ENCODE data around the gene ZNF236.

The ZNF236 gene

DNA sequence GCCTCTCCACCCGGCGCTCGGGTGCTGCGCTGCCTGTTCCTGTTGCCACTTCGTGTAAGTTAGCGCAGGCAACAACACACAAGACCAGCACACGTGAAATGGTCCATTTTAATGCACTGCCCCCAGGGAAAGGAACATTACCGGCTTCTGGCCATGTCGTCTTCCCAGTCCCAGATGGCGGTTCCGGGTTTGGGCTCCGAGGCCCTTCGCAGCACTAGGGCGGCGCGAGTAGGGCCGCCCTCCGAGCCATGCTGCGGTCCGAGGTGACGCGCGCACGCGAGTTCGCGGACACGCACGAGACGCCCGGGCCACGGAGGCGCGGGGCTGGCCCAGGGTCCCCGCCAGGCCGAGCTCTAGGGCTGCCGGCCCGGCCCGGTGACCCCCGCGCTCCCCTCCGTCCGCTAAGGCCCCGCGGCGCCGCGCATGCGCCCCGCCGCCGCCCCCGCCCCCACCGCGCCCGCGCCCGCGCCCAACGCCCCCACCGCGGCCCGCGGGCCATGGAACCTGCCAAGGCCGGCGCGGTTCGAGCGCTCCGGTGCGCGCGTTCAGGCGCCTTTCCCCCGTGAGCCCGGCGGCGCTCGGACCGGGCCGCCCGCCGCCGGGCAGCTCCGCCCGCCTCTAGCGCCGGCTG, 367 bp upstream of the ZNF236 start:
- DNase-seq: peak; percentile 16

DNA sequence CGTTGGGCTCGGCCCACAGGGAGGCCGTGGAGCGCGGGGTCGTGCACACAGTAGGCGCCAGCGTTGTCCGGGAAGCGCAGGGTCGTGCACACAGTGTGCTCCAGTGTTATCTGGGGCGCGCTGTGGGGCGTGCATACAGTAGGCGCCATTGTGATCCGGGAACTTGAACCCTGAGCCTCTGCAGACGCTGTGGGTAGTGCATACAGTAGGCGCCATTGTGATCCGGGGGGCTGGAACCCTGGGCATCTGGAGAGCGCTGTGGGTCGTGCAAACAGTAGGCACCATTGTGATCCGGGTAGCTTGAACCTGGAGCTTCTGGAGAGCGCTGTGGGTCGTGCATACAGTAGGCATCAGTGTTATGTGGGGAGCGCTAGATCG, 793 bp downstream of the ZNF236 start:
- no peak for DNase-seq

DNA sequence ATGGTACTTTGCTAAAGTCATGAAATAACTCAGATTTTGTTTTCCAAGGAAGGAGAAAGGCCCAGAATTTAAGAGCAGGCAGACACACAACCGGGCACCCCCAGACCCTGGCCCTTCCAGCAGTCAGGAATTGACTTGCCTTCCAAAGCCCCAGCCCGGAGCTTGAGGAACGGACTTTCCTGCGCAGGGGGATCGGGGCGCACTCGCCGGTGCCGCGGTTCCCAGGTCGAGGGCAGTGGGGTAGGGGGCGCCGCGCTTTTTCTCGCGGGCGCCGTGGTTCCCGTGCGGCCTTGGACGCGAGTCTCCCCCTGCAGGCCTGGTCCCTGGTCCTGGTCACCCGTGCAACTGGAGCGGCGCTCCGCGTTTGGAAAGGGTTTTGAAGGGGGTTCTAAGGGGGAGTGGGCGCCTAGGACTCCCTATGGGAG, 1.2 kb downstream of the ZNF236 start:
- DNase-seq: no peak

DNA sequence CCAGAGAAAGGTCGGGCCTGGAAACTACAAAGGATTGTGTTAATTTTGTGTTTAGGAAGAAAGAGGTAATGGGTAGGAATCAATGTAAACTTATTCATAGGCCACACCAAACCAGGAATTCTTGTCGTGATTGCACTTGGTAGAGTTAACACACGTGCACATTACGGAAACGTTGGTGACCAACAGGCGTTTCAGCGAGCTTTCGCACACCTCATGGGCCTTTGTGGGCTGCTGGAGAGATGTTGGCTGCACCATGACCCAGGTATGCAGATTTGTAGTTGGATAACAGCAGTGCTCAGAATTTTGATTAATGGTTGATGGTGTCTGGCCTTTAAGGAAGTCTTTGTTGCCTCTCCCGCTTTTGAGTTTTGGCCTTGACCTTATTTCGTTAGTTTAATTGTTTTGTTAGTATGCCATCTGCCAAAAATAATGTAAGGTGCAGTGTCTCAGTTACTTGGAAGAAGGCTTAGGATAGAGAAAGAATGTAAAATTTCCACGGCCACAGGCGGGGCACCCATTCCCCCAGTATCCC, 1.9 kb downstream of the ZNF236 start:
- no peak for DNase-seq

DNA sequence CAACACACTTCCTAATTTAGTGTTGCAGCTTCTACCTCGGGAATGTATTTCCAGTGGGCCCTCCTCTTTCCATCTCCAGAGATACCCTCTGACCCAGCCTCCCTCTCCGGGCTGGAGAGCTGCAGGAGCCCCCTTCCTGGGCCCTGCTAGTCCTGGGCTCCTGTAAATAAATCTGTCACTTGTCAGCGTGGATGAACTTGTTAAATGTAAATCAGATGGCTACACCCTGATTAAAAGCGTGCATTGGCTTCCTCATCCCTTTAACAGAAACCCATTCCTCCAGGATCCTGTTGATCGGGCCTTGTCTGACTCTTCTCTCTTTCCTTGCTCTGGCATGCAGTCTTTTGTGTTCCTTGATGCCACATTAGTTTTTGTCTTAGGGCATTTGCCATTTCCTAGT, 2.4 kb downstream of the ZNF236 start:
- DNase-seq: no peak

DNA sequence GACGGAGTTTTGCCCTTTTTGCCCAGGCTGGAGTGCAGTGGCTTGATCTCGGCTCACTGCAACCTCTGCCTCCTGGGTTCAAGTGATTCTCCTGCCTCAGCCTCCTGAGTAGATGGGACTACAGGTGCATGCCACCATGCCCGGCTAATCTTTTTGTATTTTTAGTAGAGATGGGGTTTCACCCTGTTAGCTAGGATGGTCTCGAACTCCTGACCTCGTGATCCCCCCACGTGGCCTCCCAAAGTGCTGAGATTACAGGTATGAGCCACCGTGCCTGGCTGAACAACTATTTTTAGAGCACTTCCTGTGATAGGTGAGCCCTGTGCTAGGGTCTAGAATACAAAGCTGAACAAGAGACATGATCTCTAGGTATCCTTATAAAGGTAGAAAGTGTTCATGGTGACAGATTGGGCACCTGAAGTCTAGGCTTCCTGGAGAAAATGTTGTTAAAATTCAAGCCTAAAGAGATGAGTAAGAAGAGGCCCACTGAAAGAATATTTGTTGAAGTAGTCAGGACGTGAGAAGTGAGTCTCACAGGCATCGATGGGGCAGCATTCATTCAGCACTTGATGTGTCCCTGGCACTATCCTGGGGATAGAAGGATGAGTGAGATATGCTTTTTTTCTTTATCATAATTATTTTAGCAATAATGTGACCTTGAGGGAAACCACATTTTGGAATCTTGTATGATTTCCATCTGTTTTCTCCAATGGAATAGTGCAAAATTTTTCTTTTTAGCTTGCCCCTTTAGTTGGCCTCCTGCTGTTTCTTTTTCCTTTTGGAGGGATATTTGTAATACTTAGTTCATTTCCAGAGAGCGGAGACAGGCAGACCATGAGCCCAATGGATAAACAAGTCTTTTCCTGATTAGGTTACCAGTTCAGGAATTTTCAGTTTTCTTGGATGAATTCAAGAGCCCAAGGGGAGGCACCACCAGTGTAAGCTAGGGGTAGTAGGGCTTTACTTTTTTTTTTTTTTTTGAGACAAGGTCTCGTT, 5.1 kb downstream of the ZNF236 start:
- DNase-seq: no peak

DNA sequence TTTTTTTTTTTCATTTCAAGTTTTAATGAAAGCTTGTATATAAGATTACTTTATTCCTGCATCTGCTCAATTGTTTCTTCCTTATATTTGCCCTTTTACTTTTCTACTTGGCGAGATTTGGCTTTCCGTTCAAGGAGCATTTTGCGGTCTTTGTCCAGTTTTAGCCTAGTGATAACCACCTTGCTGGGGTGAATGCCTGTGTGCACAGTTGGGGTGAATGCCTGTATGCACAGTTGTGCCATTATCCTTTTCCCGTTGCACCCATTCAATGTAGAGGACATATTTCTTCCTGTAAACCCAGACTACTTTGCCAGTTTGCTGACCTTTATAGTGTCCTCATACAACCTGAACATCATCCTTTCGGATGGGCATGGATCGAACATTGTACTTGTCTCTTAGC, 12.0 kb downstream of the ZNF236 start:
- DNase-seq: no peak

DNA sequence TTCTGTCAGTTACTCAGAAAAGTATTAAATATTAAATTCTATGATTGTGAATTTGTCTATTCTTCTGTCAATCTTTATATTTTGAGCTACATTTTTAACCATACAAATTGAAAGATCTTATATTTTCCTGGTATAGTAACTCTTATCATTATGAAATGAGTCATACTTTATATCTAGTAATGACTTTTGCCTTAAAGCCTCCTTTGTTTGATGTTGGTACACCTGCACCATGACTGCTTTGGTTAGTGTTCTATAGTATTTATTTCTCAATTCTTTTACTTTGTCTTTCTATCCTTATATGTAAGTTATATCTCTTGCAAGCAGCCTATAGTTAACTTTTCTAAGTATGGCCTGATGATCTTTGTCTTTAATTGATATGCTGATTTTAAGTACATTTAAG, 13.0 kb downstream of the ZNF236 start:
- no peak for DNase-seq

DNA sequence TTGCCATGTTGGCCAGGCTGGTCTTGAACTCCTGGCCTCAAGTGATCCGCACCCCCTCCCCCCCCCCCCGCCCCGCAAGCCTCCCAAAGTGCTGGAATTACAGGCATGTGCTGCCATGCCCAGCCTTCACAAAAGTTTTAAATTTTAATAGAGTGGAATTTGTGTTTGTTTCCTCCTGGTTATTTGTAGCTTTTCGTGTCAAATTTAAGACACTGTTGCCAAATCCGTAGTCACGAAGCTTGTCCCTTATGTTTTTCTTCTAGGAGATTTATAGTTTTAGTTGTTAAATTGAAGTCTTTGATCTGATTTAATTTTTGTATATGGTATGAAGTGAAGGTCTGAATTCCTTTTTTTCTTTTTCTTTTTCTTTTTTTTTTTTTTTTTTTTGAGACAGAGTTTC, 14.7 kb downstream of the ZNF236 start:
- no peak for DNase-seq

DNA sequence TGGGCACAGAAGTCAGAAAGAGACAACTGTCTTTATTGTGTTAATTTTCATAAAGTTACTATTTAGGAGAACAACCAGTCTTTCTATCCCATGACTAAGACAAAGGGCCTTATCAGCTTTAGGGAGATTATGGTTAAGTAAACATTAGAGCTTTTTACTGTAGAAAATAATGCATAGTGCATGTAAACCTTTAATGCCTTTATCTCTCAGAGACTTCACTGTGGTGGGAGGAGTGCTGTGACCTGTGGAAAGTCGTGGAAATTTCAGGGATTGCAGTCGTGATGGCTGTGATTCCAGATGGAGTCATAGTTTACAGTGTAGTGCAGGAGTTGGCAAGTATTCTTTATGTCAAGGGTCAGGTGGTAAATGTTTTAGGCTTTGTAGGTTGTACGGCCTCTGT, 15.8 kb downstream of the ZNF236 start:
- no peak for DNase-seq

DNA sequence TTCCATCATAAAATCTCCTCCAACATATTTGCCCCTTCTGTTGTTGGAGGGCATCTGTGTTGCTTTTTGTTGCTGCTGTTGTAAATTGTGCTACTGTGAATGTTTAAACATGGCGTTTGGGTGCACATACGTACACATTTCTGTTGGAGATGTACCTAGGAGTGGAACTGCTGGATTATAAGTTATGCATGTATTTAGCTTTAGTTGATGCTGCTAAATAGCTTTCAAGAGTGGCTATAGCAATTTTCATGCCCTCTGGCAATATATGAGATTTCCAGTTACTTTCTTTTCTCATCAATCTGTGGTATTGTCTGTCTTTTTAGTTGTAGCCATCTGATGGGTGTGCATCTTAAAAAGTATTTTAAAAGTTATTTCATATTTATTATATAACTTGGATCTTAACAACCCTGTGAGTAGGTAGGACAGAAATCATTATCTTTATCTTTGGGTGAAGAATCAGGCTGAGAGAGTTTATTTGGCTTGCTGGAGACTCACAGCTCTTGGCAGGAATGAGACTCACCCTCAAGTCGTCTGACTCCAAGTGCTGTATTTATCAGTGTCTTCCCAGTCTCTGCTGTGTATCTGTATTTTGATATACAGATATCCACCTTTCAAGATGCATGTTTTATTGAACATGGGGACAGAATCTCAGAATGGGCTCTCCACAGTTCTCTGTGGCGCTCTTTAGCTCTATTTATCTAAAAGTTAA, 16.9 kb downstream of the ZNF236 start:
- no peak for DNase-seq

DNA sequence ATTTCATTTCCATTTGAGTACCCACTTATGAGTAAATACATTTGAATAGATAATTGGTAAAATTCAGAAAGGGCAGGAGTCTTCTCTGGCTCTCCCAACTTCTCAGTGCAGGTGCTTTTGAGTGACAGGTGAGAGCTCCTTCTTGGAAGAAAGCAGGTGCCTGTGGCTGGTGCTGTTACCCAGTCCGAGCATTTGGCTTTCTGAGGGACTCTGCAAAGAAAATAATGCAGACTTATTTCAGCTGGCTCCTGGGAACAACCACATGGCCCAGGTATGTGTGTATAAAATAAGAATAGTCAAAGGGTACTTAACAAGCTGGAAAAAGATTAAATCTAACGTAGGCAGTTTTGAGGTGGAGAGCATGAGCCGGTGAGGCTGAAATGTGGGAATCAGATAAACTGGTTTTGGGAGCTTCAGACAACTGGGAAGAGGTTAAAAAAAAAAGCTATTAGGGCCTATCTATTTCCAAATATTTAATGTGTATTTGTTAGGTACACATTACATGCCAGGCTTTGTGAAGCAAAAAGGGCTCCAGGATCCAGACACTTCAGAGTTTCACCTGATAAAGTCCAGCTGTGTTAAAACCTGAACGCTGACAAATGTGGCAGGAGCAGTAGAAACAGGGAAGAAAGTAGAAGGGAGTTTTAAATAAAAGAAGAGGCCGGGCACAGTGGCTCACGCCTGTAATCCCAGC, 20.6 kb downstream of the ZNF236 start:
- no peak for DNase-seq

DNA sequence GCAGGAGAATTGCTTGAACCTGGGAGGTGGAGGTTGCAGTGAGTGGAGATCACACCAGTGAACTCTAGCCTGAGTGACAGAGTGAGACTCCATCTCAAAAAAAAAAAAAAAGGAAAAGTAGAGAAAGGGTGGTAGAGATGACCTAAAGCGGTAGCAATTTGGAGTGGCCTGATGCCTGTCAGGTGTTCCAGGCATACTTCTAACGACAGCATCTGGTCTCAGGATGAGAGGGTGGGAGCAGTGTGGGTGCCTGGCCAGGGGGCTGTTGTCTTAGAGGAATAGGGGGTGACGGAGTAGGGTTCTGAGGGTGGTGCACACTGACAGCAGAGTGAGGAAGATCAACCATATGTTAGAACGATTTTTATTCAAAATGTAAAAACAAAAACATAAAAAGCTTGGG, 21.8 kb downstream of the ZNF236 start:
- DNase-seq: no peak

DNA sequence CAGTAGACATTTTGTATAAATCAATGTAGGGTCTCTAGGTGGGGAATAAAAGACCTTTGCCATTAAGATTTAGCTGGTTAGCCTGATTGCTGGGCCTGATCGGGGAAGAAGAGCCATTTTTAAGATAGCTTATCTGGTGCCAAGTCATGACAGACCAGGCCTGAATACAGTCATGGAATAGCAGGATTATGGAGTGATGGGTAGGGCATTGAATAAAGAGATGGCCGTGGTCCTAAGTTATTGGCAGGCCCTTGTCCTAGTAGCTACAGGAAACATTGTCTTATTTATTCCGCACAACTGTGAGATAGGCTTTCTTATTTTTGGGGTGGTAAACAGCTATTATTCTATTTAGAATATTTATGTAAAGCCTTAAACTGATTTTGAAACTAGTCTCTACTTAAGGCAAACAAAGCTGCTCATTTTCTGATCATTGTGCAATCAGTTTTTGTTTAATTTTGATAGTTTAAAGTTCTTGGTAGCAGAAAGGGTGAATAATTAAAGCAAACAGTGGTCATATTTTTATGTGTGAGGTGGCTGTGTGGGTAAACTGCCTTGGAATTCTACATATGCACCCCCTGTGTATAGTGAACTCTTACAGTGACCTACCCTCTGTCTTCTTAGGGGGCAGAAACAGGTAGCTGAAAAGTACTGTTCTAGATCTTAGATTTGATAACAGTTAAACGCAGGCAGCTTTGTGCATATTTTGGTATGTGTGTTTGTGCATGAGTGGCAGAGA, 22.6 kb downstream of the ZNF236 start:
- DNase-seq: no peak

DNA sequence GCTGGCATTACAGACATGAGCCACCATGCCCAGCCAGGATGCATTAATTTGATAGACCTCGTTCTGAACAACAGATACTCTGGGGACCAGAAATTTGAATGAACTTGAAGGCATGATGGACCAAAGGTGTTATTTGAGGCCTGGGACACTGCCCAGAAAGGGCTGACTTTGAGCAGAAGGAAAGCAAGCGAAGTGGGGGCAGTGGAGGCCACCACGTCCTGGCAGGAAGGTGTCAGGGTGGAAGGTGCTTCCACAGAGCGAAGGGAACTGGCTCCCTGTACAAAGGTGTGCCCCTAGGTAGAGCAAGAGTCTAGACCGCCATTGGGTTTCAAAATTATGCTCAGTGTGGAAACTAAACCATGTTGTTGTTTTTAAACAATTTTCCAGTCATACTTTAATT, 23.9 kb downstream of the ZNF236 start:
- no peak for DNase-seq

DNA sequence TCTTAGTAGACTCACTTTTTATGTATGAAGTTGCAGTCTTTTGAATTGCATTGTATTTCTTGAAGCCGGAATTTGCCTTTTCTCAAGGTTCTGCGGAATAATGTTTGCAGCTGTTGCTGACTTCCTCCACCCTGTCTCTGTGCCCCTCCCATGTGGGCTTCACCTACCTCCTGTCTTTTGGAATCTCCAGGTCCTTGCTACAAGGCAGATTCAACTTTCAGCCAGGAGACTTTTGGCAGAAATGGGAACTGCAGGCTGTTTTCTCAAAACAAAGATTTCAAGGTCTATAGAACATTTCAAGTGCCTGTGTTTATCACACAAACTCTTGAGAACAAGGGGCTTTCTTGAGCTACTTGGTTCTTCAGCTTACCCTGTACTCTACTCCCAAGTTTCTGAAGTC, 25.6 kb downstream of the ZNF236 start:
- no peak for DNase-seq

DNA sequence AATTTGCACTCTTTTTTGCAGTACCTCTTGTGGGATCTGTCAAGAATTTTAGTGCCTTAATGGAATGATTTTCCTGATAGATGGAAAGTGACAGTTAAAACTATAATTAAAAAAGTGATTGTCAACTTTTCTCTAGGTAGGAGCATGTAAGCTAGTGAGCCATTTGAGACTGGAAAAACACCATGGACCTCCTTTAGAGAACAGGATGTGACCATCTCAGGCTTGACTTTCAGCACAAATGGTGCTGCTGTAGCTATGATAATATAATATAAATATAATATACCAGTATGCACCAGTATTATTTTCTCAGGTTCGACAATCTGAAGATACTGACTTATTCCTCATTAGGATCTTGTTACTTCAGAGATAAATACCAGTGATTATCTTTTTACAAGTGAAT, 27.8 kb downstream of the ZNF236 start:
- DNase-seq: no peak

DNA sequence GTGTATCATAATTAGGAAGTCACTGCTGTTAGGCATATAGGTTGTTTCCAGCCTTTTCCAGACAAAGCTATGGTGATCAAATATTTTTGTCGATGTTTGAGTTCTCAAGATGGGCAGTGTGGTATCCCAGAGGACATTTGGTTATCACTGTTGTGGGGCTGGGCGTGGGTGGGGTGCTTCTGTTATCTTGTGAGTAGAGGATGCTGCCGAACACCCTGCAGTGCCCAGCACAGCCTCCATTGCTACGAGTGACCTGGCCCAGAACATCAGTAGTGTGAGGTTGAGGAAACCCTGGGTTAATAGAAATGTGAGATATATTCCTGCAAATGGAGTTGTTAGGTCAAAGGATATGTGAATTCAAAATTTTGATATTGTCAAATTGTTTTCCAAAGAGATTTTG, 33.2 kb downstream of the ZNF236 start:
- no peak for DNase-seq

DNA sequence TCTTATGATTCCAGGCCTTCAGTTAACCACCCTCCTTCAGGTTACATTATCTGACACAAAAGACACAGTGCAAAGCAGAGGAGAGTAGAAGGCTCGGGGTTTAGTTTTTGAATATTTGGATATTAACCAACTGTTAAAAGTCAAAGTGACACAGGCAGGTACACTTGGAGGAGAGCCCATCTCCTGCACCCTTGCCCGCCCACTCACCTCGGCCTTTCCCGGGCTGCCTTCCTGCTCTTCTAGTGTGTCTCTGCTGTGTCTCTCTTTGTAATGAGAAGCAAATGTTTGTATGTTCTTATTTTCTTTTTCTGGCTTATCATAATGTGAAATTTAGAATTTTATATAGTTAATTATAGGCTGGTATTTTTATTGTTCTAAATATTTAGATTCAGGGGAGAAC, 35.1 kb downstream of the ZNF236 start:
- no peak for DNase-seq

DNA sequence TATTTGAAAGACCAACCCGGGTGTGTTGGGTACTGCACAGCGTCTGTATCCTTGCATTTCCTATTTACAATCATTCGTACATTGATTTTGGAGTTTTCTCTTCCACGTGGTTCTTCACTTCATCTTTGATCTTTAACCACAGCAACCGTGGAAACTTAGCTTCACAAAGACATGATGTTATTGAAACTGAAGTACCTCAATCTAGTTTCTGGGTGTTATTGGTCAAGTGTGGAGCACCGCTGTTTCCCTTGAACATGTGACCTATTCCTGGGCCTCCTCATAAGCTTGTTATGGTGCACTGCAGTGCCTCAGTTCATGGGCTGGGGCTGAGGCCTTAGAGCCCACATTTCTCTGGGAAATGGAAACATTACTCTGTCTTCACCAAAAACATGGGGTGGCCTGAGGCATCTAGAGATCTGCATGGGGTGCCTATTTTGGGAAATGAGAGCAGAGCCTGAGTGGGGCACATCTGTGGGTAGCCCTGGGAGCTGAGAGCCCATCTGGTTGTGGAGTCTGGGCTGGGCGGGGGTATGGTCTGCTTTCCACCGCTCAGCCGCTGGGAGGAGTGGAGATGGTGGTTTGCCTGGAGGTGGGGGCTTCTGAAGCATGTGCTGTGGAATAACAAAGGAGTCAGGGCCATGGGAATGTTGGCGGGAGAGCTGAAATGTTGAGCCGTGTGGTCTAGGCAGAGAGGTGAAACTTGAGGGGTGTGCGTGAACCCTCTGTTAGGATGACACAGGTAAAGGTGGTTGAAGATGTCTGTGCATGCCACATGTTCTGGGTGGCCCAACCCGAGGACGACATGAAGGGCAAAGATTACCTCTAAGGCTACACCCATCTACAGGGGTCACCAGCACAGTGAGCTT, 37.4 kb downstream of the ZNF236 start:
- DNase-seq: no peak

DNA sequence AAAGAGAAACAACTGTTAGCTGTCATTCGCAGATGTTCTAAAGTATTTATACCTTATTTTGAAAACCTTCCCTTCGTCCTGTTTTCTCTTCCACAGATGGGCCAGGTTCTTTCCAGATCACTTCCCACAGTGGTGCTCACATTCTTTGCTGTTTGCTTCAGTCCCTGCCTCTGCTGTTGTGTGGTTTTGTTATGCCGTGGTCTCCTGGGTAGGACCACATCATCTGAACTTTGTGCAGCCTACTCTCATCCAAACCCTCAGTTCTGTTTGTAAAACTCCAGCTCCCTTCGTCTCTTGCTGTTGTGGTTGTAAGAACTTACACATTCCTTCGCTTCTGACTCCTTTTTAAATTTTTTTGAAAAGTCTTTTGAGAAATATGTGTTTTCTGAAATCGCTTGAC, 38.1 kb downstream of the ZNF236 start:
- DNase-seq: no peak

Measured in NCI-H748 treated with DMSO at 0.1 percent for 48 hours (cell line).